ENCODE measurements around the gene TRNAU1AP.
"Not testable (repeated sequence)": the region's sequence is repeated elsewhere in the genome, so short reads cannot be mapped to it uniquely, and the experiment has no call there.

The TRNAU1AP gene

GRCh38 chr1:28578696-28579218, 25.9 kb downstream of the TRNAU1AP start:
- no peak for DNase-seq

GRCh38 chr1:28579401-28579800, 26.5 kb downstream of the TRNAU1AP start:
- DNase-seq: no peak

GRCh38 chr1:28580722-28581530, 28.0 kb downstream of the TRNAU1AP start:
- peak; percentile 42 for DNase-seq

- DNase-seq: peak; percentile 89
Measured at GRCh38 chr1:28581531-28582247, 28.8 kb downstream of the TRNAU1AP start.

GRCh38 chr1:28582248-28582615, 29.3 kb downstream of the TRNAU1AP start:
- DNase-seq: no peak

- DNase-seq: not testable (repeated sequence)
Measured at GRCh38 chr1:28586585-28587391, 33.9 kb downstream of the TRNAU1AP start.

GRCh38 chr1:28591708-28592320, 38.9 kb downstream of the TRNAU1AP start, which contains the start of gene RAB42:
TSS of gene RAB42 (plus strand) at chr1:28592265. CDS start at chr1:28592512, 247 bp downstream.
- no peak for DNase-seq

GRCh38 chr1:28592321-28593071, 39.6 kb downstream of the TRNAU1AP start:
- DNase-seq: no peak

- not testable (repeated sequence) for DNase-seq
Measured at GRCh38 chr1:28593988-28594356, 41.1 kb downstream of the TRNAU1AP start.

- DNase-seq: not testable (repeated sequence)
Measured at GRCh38 chr1:28594686-28595411, 42.0 kb downstream of the TRNAU1AP start.

GRCh38 chr1:28595412-28596191, 42.7 kb downstream of the TRNAU1AP start:
- DNase-seq: no peak

GRCh38 chr1:28596276-28596675, 43.4 kb downstream of the TRNAU1AP start:
- not testable (repeated sequence) for DNase-seq

GRCh38 chr1:28601696-28602095, 48.8 kb downstream of the TRNAU1AP start:
- DNase-seq: no peak

- peak; percentile 6 for DNase-seq
Measured at GRCh38 chr1:28602536-28603439, 49.9 kb downstream of the TRNAU1AP start.

GRCh38 chr1:28604411-28604810, 51.5 kb downstream of the TRNAU1AP start:
- no peak for DNase-seq

GRCh38 chr1:28604962-28605361, 52.1 kb downstream of the TRNAU1AP start:
- DNase-seq: no peak

GRCh38 chr1:28606771-28607170, 53.9 kb downstream of the TRNAU1AP start:
- DNase-seq: no peak

- DNase-seq: no peak
Measured at GRCh38 chr1:28613175-28613574, 60.3 kb downstream of the TRNAU1AP start.
